Ishikawa (cell line): ENCODE measurements around the gene TMEM144.

Experiments used
- CEBPB ChIP-seq: IDR thresholded peaks from 2 replicates; pipeline ENCODE4 v1.6.1; 2012
- CREB1 ChIP-seq: IDR thresholded peaks from 2 replicates; pipeline ENCODE4 v1.6.1; 2012; ENCODE audit warnings: low read depth
- EGR1 ChIP-seq: IDR thresholded peaks from 2 replicates; pipeline ENCODE4 v1.6.1; 2012
- EP300 ChIP-seq: IDR thresholded peaks from 2 replicates; pipeline ENCODE4 v1.6.1; 2012; ENCODE audit warnings: borderline replicate concordance
- FOXM1 ChIP-seq: IDR thresholded peaks from 2 replicates; pipeline ENCODE4 v1.6.1; 2012; ENCODE audit warnings: low read depth, borderline replicate concordance
- MAX ChIP-seq: IDR thresholded peaks from 2 replicates; pipeline ENCODE4 v1.6.1; 2012
- NFIC ChIP-seq: IDR thresholded peaks from 2 replicates; pipeline ENCODE4 v1.6.1; 2012
- RAD21 ChIP-seq: IDR thresholded peaks from 2 replicates; pipeline ENCODE4 v1.6.1; 2012; ENCODE audit warnings: low read depth
- TAF1 ChIP-seq: IDR thresholded peaks from 2 replicates; pipeline ENCODE4 v1.6.1; 2012; ENCODE audit warnings: low read depth, mild to moderate bottlenecking
- TEAD4 ChIP-seq: IDR thresholded peaks from 2 replicates; pipeline ENCODE4 v1.6.1; 2012
- YY1 ChIP-seq: IDR thresholded peaks from 2 replicates; pipeline ENCODE4 v1.6.1; 2012; ENCODE audit warnings: low read depth
- ZBTB7A ChIP-seq: IDR thresholded peaks from 2 replicates; pipeline ENCODE4 v1.6.1; 2012; ENCODE audit warnings: low read depth
- TF ChIP-seq, protein P1 (sequence below): IDR thresholded peaks from 2 replicates; pipeline ENCODE4 v1.6.1; 2012; ENCODE audit warnings: low read depth, mild to moderate bottlenecking
- TF ChIP-seq, protein P2 (sequence below): IDR thresholded peaks from 2 replicates; pipeline ENCODE4 v1.6.1; 2012

DNA sequence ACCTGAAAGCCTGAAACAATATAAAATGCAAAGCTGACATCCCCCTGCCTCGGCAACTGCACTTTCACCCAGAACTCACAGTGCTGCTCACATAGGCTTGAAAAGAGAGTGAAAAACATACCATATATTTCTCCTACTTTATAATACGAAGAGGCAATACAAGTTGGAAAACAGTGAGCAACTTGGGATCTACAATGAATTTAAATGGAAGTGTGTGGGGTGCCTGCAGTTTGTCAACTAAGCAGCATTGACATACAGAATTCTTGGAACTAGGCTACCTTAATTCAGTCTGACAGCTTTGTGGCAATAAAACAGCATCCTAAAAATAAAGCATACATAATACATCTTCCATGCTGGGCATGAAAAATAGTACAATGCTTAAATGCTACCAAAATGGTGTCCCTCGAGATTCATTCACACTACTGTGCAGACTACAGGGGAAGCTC, 45.5 kb upstream of the TMEM144 start:
- TF ChIP-seq ZBTB7A (no peak), NFIC (no peak), FOXM1 (no peak), YY1 (no peak), CREB1 (no peak), EGR1 (no peak), MAX (no peak), EP300 (no peak), TEAD4 (no peak), CEBPB (no peak), TAF1 (no peak), RAD21 (no peak)
- TF ChIP-seq, protein P1, sequence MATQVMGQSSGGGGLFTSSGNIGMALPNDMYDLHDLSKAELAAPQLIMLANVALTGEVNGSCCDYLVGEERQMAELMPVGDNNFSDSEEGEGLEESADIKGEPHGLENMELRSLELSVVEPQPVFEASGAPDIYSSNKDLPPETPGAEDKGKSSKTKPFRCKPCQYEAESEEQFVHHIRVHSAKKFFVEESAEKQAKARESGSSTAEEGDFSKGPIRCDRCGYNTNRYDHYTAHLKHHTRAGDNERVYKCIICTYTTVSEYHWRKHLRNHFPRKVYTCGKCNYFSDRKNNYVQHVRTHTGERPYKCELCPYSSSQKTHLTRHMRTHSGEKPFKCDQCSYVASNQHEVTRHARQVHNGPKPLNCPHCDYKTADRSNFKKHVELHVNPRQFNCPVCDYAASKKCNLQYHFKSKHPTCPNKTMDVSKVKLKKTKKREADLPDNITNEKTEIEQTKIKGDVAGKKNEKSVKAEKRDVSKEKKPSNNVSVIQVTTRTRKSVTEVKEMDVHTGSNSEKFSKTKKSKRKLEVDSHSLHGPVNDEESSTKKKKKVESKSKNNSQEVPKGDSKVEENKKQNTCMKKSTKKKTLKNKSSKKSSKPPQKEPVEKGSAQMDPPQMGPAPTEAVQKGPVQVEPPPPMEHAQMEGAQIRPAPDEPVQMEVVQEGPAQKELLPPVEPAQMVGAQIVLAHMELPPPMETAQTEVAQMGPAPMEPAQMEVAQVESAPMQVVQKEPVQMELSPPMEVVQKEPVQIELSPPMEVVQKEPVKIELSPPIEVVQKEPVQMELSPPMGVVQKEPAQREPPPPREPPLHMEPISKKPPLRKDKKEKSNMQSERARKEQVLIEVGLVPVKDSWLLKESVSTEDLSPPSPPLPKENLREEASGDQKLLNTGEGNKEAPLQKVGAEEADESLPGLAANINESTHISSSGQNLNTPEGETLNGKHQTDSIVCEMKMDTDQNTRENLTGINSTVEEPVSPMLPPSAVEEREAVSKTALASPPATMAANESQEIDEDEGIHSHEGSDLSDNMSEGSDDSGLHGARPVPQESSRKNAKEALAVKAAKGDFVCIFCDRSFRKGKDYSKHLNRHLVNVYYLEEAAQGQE: no peak
- TF ChIP-seq, protein P2, sequence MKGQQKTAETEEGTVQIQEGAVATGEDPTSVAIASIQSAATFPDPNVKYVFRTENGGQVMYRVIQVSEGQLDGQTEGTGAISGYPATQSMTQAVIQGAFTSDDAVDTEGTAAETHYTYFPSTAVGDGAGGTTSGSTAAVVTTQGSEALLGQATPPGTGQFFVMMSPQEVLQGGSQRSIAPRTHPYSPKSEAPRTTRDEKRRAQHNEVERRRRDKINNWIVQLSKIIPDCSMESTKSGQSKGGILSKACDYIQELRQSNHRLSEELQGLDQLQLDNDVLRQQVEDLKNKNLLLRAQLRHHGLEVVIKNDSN: no peak
